GM23338 (cell line): ENCODE data around the gene RXFP3. TPM values are rescaled to one million over a fixed set of nuclear protein-coding genes. Genes with fewer than 3 reads are reported as not detected.

Experiments
- ATAC-seq: fragments of 200-7000 bp; cut with Tn5 transposase; 3 replicates; pipeline ENCODE4 v1.9.1; 2020
- DNase-seq: peaks from one replicate; pipeline ENCODE4 v3.0.0-alpha.2; 2015; ENCODE audit warnings: low spot score
- H2AFZ ChIP-seq: fragments of 200-600 bp; sonication (generic); 2 replicates; pipeline ENCODE4 v1.8.0; 2016; ENCODE audit warnings: antibody characterized with exemption, mild to moderate bottlenecking, moderate library complexity
- H3F3A ChIP-seq: fragments of 200-600 bp; sonication (generic); replicated peaks from 2 replicates; pipeline ENCODE4 v1.8.0; 2017; ENCODE audit warnings: antibody characterized with exemption, mixed run types, low read depth
- H3K27ac ChIP-seq: fragments of 200-600 bp; sonication (generic); 2 replicates; pipeline ENCODE4 v1.6.1; 2016; ENCODE audit warnings: low read depth
- H3K27me3 ChIP-seq: fragments of 200-600 bp; sonication (generic); 2 replicates; pipeline ENCODE4 v1.8.0; 2016; ENCODE audit warnings: mild to moderate bottlenecking, mixed run types, moderate library complexity; ENCODE audit not compliant: insufficient read depth
- H3K36me3 ChIP-seq: fragments of 200-600 bp; sonication (generic); 2 replicates; pipeline ENCODE4 v1.8.0; 2016; ENCODE audit warnings: mild to moderate bottlenecking; ENCODE audit not compliant: insufficient read depth
- H3K4me1 ChIP-seq: fragments of 200-600 bp; sonication (generic); 2 replicates; pipeline ENCODE4 v1.8.0; 2016; ENCODE audit warnings: mild to moderate bottlenecking, moderate library complexity; ENCODE audit not compliant: insufficient read depth
- H3K4me2 ChIP-seq: fragments of 200-600 bp; sonication (generic); 2 replicates; pipeline ENCODE4 v1.7.1; 2017; ENCODE audit warnings: mixed run types
- H3K4me3 ChIP-seq: fragments of 200-600 bp; sonication (generic); 2 replicates; pipeline ENCODE4 v1.6.1; 2016; ENCODE audit warnings: mixed run types
- H3K79me2 ChIP-seq: fragments of 200-600 bp; sonication (generic); replicated peaks from 2 replicates; pipeline ENCODE4 v1.8.0; 2017; ENCODE audit warnings: mild to moderate bottlenecking; ENCODE audit not compliant: insufficient read depth
- H3K9me2 ChIP-seq: fragments of 200-600 bp; sonication (generic); 2 replicates; pipeline ENCODE4 v1.8.0; 2017; ENCODE audit not compliant: insufficient read depth
- H4K20me1 ChIP-seq: fragments of 200-600 bp; sonication (generic); replicated peaks from 2 replicates; pipeline ENCODE4 v1.8.0; 2017; ENCODE audit warnings: mild to moderate bottlenecking; ENCODE audit not compliant: insufficient read depth
- H3K27ac Mint-ChIP-seq: 2 replicates; pipeline ENCODE4 v1.8.0; 2020; ENCODE audit warnings: inconsistent platforms, mild to moderate bottlenecking, moderate library complexity, mixed read lengths
- H3K27me3 Mint-ChIP-seq: 3 replicates; pipeline ENCODE4 v1.8.0; 2022; ENCODE audit warnings: low read depth, mild to moderate bottlenecking, moderate library complexity, mixed read lengths, inconsistent platforms; ENCODE audit not compliant: insufficient read depth, poor library complexity
- H3K36me3 Mint-ChIP-seq: 3 replicates; pipeline ENCODE4 v1.8.0; 2021; ENCODE audit warnings: low read depth, mild to moderate bottlenecking, inconsistent platforms, moderate library complexity, mixed read lengths
- H3K4me1 Mint-ChIP-seq: 3 replicates; pipeline ENCODE4 v1.8.0; 2020; ENCODE audit warnings: mild to moderate bottlenecking, inconsistent platforms, mixed read lengths
- H3K4me3 Mint-ChIP-seq: 3 replicates; pipeline ENCODE4 v1.8.0; 2021; ENCODE audit warnings: moderate library complexity, mild to moderate bottlenecking, inconsistent platforms, mixed read lengths
- H3K9me3 Mint-ChIP-seq: 3 replicates; pipeline ENCODE4 v1.8.0; 2020; ENCODE audit warnings: moderate library complexity, mild to moderate bottlenecking, inconsistent platforms, mixed read lengths
- CREB1 ChIP-seq: fragments of 250-450 bp; sonication (Bioruptor Pico); IDR thresholded peaks from 2 replicates; pipeline ENCODE4 v1.5.0; 2020; ENCODE audit warnings: low read depth, mild to moderate bottlenecking, moderate library complexity
- EZH2 ChIP-seq: fragments of 200-600 bp; sonication (generic); IDR thresholded peaks from one replicate; pipeline ENCODE4 v1.8.0; 2017; ENCODE audit warnings: antibody characterized with exemption, mild to moderate bottlenecking, low read depth; ENCODE audit not compliant: unreplicated experiment
- EZH2phosphoT487 ChIP-seq: fragments of 200-600 bp; sonication (generic); IDR thresholded peaks from one replicate; pipeline ENCODE4 v1.8.1; 2018; ENCODE audit warnings: antibody characterized with exemption; ENCODE audit not compliant: unreplicated experiment
- JUNB ChIP-seq: IDR thresholded peaks from one replicate; pipeline ENCODE4 v1.6.1; 2016; ENCODE audit warnings: antibody characterized with exemption; ENCODE audit not compliant: unreplicated experiment
- NANOG ChIP-seq: IDR thresholded peaks from 2 replicates; pipeline ENCODE4 v1.6.1; 2016; ENCODE audit warnings: antibody characterized with exemption, borderline replicate concordance
- POLR2AphosphoS5 ChIP-seq: IDR thresholded peaks from 2 replicates; pipeline ENCODE4 v1.6.1; 2016; ENCODE audit warnings: antibody characterized with exemption, low read depth
- STAT1 ChIP-seq: IDR thresholded peaks from one replicate; pipeline ENCODE4 v1.6.1; 2016; ENCODE audit warnings: antibody characterized with exemption; ENCODE audit not compliant: unreplicated experiment
- ZNF114 ChIP-seq: fragments of 250-450 bp; sonication (Bioruptor Pico); IDR thresholded peaks from 2 replicates; pipeline ENCODE4 v1.5.0; 2020; ENCODE audit warnings: mild to moderate bottlenecking, moderate library complexity
- ZNF331 ChIP-seq: fragments of 250-450 bp; sonication (Bioruptor Pico); IDR thresholded peaks from 2 replicates; pipeline ENCODE4 v1.5.0; 2020; ENCODE audit warnings: low read depth, mild to moderate bottlenecking, moderate library complexity
- polyA plus RNA-seq: library from polyadenylated mRNA; unstranded; fragments of >200 nt; fragmentation: Nextera tagmentation; extraction: Ambion mirVana; gene quantifications from 2 replicates; pipeline ENCODE4 v1.2.1, GENCODE V29; 2016
- total RNA-seq: library from RNA; depleted of rRNA; stranded (reverse); fragments of >200 nt; shearing (Covaris generic); gene quantifications from 2 replicates; pipeline ENCODE4 v1.2.3, GENCODE V29; 2014
- TF ChIP-seq, protein P1 (sequence below): fragments of 250-450 bp; sonication (Bioruptor Pico); IDR thresholded peaks from 2 replicates; pipeline ENCODE4 v1.5.0; 2020; ENCODE audit warnings: mild to moderate bottlenecking, moderate library complexity
- TF ChIP-seq, protein P2 (sequence below), 2 experiments: fragments of 200-600 bp in 1 of 2; sonication (generic) in 1 of 2; conservative IDR thresholded peaks; 2 replicates each; pipeline versions ENCODE4 v1.5.1 to v1.6.1; 2016 to 2017; ENCODE audit warnings: antibody characterized with exemption in 2 of 2, low read depth in 2 of 2, mild to moderate bottlenecking in 2 of 2, moderate library complexity in 1 of 2
- TF ChIP-seq, protein P3 (sequence below): IDR thresholded peaks from one replicate; pipeline ENCODE4 v1.6.1; 2018; ENCODE audit warnings: antibody characterized with exemption; ENCODE audit not compliant: unreplicated experiment
- TF ChIP-seq, protein P4 (sequence below): IDR thresholded peaks from 2 replicates; pipeline ENCODE4 v1.6.1; 2016; ENCODE audit warnings: antibody characterized with exemption

Gene RXFP3
- total and polyA plus RNA-seq, 2 experiments from 2014 or later: not detected

DNA sequence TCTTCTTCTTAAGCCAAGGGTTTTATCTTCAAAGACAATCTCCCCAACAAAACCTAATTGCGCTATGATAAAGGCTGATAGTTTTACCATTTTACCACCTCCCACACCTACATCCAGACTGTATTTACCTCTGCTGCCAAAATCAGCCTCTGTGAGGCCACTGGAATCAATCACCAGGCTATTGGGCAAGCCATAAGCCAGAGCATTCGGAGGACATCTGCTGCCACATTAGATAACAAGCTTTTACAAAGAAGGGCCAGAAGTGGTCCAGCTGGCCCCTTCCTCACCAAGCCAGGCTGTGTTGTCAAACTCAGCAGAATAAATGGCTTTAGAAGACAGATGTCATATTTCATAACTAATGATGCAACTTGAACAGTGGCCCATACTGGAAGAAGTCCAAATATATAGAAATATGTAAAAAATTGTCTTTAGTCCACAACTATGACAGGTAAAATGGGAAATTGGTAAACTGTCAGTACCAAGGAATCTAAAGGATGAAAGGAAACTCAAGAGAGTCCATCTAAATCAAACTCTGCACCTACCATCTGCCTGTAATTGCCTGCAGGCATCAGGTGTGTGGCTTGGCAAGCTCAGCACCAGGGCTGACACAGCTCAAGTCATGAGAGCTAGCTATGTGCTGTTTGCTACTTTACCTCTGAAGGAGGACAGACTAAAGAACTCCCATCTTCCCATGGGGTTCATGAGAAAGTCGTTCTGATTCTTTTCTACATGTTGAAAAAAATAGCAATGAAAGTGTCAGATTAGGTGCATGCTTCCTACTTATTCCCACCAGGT is 32.2 kb downstream of the RXFP3 start:
- no peaks in the 10 kb centered on the region for H3K27me3 Mint-ChIP-seq
- no peaks in the 10 kb centered on the region for H3K27me3 ChIP-seq
- H3K36me3 Mint-ChIP-seq: no peaks in the 10 kb centered on the region
- no peak overlapping the region for H3K27ac ChIP-seq
- H4K20me1 ChIP-seq: no peaks in the 10 kb centered on the region
- H3K4me1 Mint-ChIP-seq: peaks cover 4% of the 10 kb centered on the region; the same call in 2 of the 3 replicates
- no peak overlapping the region for H3K4me2 ChIP-seq
- H3K9me3 Mint-ChIP-seq: no peaks in the 10 kb centered on the region
- H3K4me3 ChIP-seq: no peak overlapping the region
- no peak for DNase-seq
- no peaks in the 10 kb centered on the region for H3K36me3 ChIP-seq
- 0 out of 2 replicates have a peak, but pooled peaks cover under 1% of the 10 kb centered on the region for H3K4me1 ChIP-seq
- H2AFZ ChIP-seq: no peak overlapping the region
- H3K27ac Mint-ChIP-seq: no peak overlapping the region
- no peak for ATAC-seq
- H3K9me2 ChIP-seq: 0 out of 2 replicates have a peak, but pooled peaks cover 4% of the 10 kb centered on the region
- H3K79me2 ChIP-seq: no peaks in the 10 kb centered on the region
- TF ChIP-seq CREB1 (CRISPR knock-in tag) (no peak), NANOG (no peak), EZH2phosphoT487 (no peak), ZNF114 (CRISPR knock-in tag) (no peak), STAT1 (no peak), JUNB (no peak), POLR2AphosphoS5 (no peak), EZH2 (no peak), ZNF331 (CRISPR knock-in tag) (no peak)
- TF ChIP-seq, protein P1, sequence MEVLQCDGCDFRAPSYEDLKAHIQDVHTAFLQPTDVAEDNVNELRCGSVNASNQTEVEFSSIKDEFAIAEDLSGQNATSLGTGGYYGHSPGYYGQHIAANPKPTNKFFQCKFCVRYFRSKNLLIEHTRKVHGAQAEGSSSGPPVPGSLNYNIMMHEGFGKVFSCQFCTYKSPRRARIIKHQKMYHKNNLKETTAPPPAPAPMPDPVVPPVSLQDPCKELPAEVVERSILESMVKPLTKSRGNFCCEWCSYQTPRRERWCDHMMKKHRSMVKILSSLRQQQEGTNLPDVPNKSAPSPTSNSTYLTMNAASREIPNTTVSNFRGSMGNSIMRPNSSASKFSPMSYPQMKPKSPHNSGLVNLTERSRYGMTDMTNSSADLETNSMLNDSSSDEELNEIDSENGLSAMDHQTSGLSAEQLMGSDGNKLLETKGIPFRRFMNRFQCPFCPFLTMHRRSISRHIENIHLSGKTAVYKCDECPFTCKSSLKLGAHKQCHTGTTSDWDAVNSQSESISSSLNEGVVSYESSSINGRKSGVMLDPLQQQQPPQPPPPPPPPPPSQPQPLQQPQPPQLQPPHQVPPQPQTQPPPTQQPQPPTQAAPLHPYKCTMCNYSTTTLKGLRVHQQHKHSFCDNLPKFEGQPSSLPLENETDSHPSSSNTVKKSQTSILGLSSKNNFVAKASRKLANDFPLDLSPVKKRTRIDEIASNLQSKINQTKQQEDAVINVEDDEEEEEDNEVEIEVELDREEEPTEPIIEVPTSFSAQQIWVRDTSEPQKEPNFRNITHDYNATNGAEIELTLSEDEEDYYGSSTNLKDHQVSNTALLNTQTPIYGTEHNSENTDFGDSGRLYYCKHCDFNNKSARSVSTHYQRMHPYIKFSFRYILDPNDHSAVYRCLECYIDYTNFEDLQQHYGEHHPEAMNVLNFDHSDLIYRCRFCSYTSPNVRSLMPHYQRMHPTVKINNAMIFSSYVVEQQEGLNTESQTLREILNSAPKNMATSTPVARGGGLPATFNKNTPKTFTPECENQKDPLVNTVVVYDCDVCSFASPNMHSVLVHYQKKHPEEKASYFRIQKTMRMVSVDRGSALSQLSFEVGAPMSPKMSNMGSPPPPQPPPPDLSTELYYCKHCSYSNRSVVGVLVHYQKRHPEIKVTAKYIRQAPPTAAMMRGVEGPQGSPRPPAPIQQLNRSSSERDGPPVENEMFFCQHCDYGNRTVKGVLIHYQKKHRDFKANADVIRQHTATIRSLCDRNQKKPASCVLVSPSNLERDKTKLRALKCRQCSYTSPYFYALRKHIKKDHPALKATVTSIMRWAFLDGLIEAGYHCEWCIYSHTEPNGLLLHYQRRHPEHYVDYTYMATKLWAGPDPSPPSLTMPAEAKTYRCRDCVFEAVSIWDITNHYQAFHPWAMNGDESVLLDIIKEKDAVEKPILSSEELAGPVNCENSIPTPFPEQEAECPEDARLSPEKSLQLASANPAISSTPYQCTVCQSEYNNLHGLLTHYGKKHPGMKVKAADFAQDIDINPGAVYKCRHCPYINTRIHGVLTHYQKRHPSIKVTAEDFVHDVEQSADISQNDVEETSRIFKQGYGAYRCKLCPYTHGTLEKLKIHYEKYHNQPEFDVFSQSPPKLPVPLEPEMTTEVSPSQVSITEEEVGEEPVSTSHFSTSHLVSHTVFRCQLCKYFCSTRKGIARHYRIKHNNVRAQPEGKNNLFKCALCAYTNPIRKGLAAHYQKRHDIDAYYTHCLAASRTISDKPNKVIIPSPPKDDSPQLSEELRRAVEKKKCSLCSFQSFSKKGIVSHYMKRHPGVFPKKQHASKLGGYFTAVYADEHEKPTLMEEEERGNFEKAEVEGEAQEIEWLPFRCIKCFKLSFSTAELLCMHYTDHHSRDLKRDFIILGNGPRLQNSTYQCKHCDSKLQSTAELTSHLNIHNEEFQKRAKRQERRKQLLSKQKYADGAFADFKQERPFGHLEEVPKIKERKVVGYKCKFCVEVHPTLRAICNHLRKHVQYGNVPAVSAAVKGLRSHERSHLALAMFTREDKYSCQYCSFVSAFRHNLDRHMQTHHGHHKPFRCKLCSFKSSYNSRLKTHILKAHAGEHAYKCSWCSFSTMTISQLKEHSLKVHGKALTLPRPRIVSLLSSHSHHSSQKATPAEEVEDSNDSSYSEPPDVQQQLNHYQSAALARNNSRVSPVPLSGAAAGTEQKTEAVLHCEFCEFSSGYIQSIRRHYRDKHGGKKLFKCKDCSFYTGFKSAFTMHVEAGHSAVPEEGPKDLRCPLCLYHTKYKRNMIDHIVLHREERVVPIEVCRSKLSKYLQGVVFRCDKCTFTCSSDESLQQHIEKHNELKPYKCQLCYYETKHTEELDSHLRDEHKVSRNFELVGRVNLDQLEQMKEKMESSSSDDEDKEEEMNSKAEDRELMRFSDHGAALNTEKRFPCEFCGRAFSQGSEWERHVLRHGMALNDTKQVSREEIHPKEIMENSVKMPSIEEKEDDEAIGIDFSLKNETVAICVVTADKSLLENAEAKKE (CRISPR knock-in tag): no peak
- TF ChIP-seq, protein P2, sequence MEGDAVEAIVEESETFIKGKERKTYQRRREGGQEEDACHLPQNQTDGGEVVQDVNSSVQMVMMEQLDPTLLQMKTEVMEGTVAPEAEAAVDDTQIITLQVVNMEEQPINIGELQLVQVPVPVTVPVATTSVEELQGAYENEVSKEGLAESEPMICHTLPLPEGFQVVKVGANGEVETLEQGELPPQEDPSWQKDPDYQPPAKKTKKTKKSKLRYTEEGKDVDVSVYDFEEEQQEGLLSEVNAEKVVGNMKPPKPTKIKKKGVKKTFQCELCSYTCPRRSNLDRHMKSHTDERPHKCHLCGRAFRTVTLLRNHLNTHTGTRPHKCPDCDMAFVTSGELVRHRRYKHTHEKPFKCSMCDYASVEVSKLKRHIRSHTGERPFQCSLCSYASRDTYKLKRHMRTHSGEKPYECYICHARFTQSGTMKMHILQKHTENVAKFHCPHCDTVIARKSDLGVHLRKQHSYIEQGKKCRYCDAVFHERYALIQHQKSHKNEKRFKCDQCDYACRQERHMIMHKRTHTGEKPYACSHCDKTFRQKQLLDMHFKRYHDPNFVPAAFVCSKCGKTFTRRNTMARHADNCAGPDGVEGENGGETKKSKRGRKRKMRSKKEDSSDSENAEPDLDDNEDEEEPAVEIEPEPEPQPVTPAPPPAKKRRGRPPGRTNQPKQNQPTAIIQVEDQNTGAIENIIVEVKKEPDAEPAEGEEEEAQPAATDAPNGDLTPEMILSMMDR (conservative IDR thresholded peaks at IDR 0.05; ENCODE audit: low read depth in 2 of 2): no peak
- TF ChIP-seq, protein P3, sequence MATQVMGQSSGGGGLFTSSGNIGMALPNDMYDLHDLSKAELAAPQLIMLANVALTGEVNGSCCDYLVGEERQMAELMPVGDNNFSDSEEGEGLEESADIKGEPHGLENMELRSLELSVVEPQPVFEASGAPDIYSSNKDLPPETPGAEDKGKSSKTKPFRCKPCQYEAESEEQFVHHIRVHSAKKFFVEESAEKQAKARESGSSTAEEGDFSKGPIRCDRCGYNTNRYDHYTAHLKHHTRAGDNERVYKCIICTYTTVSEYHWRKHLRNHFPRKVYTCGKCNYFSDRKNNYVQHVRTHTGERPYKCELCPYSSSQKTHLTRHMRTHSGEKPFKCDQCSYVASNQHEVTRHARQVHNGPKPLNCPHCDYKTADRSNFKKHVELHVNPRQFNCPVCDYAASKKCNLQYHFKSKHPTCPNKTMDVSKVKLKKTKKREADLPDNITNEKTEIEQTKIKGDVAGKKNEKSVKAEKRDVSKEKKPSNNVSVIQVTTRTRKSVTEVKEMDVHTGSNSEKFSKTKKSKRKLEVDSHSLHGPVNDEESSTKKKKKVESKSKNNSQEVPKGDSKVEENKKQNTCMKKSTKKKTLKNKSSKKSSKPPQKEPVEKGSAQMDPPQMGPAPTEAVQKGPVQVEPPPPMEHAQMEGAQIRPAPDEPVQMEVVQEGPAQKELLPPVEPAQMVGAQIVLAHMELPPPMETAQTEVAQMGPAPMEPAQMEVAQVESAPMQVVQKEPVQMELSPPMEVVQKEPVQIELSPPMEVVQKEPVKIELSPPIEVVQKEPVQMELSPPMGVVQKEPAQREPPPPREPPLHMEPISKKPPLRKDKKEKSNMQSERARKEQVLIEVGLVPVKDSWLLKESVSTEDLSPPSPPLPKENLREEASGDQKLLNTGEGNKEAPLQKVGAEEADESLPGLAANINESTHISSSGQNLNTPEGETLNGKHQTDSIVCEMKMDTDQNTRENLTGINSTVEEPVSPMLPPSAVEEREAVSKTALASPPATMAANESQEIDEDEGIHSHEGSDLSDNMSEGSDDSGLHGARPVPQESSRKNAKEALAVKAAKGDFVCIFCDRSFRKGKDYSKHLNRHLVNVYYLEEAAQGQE: no peak
- TF ChIP-seq, protein P4, sequence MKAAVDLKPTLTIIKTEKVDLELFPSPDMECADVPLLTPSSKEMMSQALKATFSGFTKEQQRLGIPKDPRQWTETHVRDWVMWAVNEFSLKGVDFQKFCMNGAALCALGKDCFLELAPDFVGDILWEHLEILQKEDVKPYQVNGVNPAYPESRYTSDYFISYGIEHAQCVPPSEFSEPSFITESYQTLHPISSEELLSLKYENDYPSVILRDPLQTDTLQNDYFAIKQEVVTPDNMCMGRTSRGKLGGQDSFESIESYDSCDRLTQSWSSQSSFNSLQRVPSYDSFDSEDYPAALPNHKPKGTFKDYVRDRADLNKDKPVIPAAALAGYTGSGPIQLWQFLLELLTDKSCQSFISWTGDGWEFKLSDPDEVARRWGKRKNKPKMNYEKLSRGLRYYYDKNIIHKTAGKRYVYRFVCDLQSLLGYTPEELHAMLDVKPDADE: no peak
- H3F3A ChIP-seq: no peaks in the 10 kb centered on the region; the same call in 1 of the 2 replicates
- H3K4me3 Mint-ChIP-seq: no peak overlapping the region
